HG02870 (cell line): ENCODE results near the gene CBFB.
"Not testable (repeated sequence)": the region's sequence is repeated elsewhere in the genome, so short reads cannot be mapped to it uniquely, and the experiment has no call there.

Experiments
- ATAC-seq: cut with Tn5 transposase; IDR thresholded peaks from one replicate; pipeline ENCODE4 v1.9.1; 2021; ENCODE audit warnings: mild to moderate bottlenecking, moderate library complexity; ENCODE audit not compliant: unreplicated experiment

The CBFB gene

GRCh38 chr16:67028696-67029253 is at the start of gene CBFB:
Gene CBFB, plus strand, starts transcription at chr16:67029149. Its CDS starts 259 bp downstream, at chr16:67029408.
- peak; percentile 75 for ATAC-seq

GRCh38 chr16:66983033-66983432 is 45.9 kb upstream of the CBFB start:
- ATAC-seq = no peak

DNA sequence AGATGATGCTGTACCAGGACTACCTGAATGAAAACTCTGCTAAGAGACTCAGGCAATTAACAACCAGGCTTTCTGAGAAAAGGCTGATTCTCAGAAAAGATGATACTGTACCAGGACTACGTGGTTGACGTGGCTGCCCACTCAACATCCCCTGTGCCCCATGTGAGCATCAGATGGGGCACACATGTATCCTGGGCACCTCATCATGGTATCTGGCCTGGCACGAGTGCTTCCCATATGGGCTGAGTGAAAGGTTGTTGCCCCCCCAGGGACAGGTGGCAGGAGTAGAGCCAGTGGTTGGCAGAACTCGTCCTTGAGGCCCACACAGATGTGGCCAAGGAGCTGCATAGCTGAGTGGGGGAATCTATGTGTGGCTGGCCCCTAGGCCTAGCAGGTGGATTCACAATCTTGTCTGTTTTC is 44.0 kb upstream of the CBFB start:
- no peak for ATAC-seq

GRCh38 chr16:66986559-66986958 is 42.4 kb upstream of the CBFB start:
- ATAC-seq = no peak

GRCh38 chr16:66988197-66988788 is 40.7 kb upstream of the CBFB start, which contains the start of gene CES4A:
Gene CES4A, plus strand, starts transcription at chr16:66988589. Its CDS starts 184 bp downstream, at chr16:66988773.
- no peak for ATAC-seq

DNA sequence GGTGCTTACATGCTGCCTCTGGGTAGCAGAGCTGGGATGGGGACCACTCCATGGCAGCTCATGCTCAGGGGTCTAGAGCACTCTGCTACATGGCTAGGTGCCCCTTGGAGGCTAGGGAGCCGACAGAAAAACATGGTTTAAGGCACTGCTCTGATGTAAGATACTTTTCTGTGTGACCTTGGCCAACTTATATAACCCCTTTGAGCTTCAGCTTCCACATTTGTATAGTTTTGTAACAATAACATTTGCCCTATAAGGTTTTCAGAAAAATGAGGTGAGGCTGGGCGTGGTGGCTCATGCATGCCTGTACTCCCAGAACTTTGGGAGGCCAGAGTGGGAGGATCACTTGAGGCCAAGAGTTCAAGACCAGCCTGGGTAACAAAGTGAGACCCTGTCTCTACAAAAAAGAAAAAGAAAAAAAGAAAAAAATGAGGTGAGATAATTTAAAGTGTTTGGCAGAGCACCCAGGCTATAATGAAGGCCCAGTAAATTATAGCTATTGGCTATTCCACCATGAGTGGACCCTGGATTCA is 37.3 kb upstream of the CBFB start:
- ATAC-seq = no peak

DNA sequence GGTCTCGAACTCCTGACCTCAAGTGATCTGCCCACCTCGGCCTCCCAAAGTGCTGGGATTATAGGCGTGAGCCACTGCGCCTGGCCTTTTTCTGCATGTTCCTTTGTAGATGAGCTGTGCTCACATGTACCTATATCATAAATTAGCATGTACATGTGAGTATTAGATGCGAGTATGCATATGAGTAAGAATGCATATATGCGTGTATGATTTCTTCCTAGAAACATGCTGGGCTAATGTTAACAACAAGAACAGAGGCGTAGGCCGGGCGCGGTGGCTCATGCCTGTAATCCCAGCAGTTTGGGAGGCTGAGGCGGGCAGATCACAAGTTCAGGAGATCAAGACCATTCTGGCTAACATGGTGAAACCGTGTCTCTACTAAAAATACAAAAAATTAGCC is 35.4 kb upstream of the CBFB start:
- not testable (repeated sequence) for ATAC-seq

- ATAC-seq = no peak
These were observed 32.5 kb upstream of the CBFB start for GRCh38 chr16:66996324-66996982.

DNA sequence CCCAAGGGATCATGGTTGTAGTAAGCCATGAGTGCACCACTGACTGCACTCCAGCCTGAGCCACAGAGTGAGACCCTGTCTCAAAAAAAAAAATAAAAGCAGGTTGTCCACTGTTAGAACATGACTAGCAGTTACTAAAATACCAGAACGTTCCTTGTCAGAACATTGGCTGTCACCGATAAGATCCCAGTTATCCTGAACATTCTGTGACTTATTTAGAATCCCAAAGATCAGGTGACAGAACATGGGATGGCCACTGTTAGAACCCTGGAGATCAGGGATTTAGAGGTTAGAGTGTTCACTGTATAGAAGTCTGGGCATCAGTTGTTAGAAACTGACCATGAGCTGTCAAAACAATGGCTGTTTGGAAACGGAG is 32.0 kb upstream of the CBFB start:
- no peak for ATAC-seq

- no peak for ATAC-seq
These were observed 28.3 kb upstream of the CBFB start for GRCh38 chr16:67000384-67001351.

DNA sequence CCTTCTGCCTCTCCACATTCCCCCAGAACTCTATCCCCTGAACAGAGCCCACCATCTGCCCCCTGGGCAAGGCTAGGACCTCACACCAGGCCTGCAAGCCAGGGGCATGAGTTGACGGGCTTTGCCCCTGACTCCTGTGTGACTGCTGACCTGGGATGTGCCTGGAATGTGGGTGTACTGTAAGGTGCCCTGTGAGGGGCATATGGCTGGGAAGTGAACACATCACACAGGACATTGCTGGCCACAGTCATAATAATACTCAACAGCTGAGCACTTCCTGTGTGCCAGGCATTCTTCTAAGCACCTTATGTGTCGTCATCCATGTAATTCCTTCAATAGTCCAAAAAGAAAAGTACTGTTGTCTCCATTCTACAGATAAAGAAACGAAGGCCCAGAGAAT is 27.2 kb upstream of the CBFB start:
- ATAC-seq = no peak

DNA sequence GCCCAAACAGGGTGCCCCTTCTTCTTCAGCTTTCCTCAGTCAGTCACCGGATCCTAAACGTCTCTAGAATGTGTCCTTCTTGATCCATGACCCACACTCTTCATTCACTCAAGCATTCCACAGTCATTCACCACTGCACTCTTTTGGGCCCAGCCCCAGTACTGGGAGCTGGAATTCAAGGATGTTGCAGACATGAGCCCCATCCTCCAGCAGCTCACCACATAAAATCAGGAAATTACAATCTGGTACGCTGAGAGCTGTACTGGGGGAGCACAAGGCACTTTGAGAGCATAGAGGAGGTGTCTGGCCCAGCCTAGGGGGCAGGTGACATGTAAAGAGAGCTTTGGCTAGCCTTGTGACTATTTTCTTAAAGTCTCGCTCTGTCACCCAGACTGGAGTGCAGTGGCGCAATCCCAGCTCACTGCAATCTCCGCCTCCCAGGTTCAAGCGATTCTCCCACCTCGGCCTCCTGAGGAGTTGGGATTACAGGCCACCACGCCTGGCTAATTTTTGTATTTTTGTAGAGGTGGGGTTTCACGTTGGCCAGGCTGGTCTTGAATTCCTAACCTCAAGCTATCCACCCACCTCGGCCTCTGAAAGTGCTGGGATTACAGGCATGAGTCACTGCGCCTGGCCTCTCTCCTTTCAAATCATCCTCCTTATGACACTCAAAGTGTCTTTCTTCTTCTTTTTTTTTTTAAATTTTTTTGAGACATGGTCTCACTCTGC is 21.9 kb upstream of the CBFB start:
- no peak for ATAC-seq

GRCh38 chr16:67009158-67009557 is 19.8 kb upstream of the CBFB start:
- no peak for ATAC-seq

GRCh38 chr16:67011274-67011673 is 17.7 kb upstream of the CBFB start:
- no peak for ATAC-seq

- ATAC-seq = no peak
These were observed 15.6 kb upstream of the CBFB start for GRCh38 chr16:67013233-67013822.

DNA sequence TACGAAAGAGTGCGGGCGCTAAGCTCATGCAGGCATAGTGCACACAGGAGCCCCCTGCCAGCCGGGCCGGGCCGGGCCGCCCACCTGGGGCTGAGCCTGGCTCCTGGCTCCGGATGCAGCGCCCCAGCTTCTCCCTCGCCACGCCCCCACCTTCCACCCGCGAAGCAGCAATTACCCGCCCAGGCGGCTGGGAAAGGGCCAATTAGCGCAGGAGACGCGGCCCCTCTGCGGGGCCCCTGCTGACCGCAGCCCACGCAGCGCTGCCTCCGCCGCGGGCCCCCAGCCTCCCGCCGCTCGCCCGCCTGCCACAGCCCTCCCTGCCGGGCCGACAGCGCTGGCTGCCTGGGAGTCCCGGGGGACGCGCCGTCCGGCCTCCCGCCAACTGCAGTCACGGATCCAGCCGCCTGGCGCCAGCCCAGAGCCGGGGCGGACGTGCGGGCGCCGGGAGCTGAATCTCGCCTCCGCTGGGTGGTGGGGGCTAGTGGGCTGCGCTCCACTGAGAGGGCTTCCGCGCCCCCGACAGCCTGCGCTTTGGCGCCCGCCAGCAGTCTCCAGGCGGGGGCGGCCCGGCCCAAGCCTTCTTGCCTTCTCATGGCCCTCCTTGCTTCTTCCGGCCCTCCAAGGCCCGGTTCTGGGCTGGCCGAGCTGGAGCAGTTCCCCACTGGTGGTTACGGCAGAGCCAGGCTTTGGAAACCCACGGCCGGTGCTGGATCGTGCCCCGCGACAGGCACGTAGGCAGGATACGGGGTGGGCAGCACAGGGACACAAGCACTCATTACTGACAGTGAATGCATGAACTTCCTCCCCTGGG is 14.9 kb upstream of the CBFB start:
- no peak for ATAC-seq

- ATAC-seq = no peak
These were observed 14.2 kb upstream of the CBFB start for GRCh38 chr16:67014634-67015312.

- no peak for ATAC-seq
These were observed 13.6 kb upstream of the CBFB start for GRCh38 chr16:67015313-67015731.

- ATAC-seq = no peak
These were observed 12.8 kb upstream of the CBFB start for GRCh38 chr16:67016143-67016542.
